A549 (cell line): ENCODE measurements around the gene TAF4B. TPM values are rescaled to one million over a fixed set of nuclear protein-coding genes. Genes with fewer than 3 reads are reported as not detected.

ENCODE experiments used
- ATAC-seq, 2 experiments: fragments of 200-7000 bp in 1 of 2; fragments of >200 bp in 1 of 2; cut with Nextera tagmentation in 1 of 2; cut with Tn5 transposase in 1 of 2; 3 replicates each; pipeline versions ENCODE4 v1.8.0 to v1.9.1; 2018 to 2020; ENCODE audit warnings: mild to moderate bottlenecking in 1 of 2, moderate library complexity in 1 of 2
- CTCF ChIA-PET: fragments of 300-600 bp; sonication (Branson Sonifier 250); formaldehyde crosslinking; extraction: SDS; loops from one replicate; lab custom pipeline; 2021; ENCODE audit warnings: antibody characterized with exemption, inconsistent platforms; lab: Yijun Ruan, JAX
- POLR2A ChIA-PET: fragments of 350-600 bp; formaldehyde crosslinking; extraction: SDS; loops from one replicate; lab custom pipeline; 2021; ENCODE audit warnings: antibody characterized with exemption, inconsistent platforms; lab: Yijun Ruan, JAX
- DNase-seq, 2 experiments: peaks; one replicate each; pipeline versions ENCODE4 v3.0.0 to v3.0.0-alpha.2; 2011 to 2016; ENCODE audit warnings: low read depth in 1 of 2, low spot score in 1 of 2
- FAIRE-seq: peaks from 2 replicates; lab custom pipeline; 2011; peaks lifted over from hg19 to GRCh38; lab: Jason Lieb, UNC
- H3K27ac ChIP-seq, 2 experiments: fragments of >200 bp; sonication (Bioruptor Twin); formaldehyde crosslinking; 3 replicates each; pipeline ENCODE4 v1.5.1; 2016 to 2017
- H3K4me1 ChIP-seq: fragments of >200 bp; sonication (Bioruptor Twin); formaldehyde crosslinking; 3 replicates; pipeline ENCODE4 v1.6.1; 2016
- H3K4me2 ChIP-seq: fragments of >200 bp; sonication (Bioruptor Twin); formaldehyde crosslinking; 3 replicates; pipeline ENCODE4 v1.6.1; 2016
- H3K4me3 ChIP-seq: fragments of >200 bp; sonication (Bioruptor Twin); formaldehyde crosslinking; 3 replicates; pipeline ENCODE4 v1.5.1; 2016
- H3K9me3 ChIP-seq: fragments of >200 bp; sonication (Bioruptor Twin); formaldehyde crosslinking; 3 replicates; pipeline ENCODE4 v1.6.1; 2016
- BHLHE40 ChIP-seq: IDR thresholded peaks from 2 replicates; pipeline ENCODE4 v1.6.1; 2012; ENCODE audit warnings: low read depth, low read length, inconsistent platforms
- CBX8 ChIP-seq: fragments of 200-600 bp; sonication (generic); IDR thresholded peaks from 2 replicates; pipeline ENCODE4 v1.6.1; 2016
- CEBPB ChIP-seq, 2 experiments: fragments of >200 bp in 1 of 2; sonication (Bioruptor Twin) in 1 of 2; formaldehyde crosslinking in 1 of 2; IDR thresholded peaks; 2 replicates each; pipeline ENCODE4 v1.6.1; 2012 to 2016
- CHD2 ChIP-seq: fragments of 150-350 bp; IDR thresholded peaks from 2 replicates; pipeline ENCODE4 v1.6.1; 2014; ENCODE audit warnings: low read length; ENCODE audit not compliant: partially characterized antibody
- E2F6 ChIP-seq: IDR thresholded peaks from 2 replicates; pipeline ENCODE4 v1.6.1; 2012; ENCODE audit warnings: low read depth, borderline replicate concordance
- ESRRA ChIP-seq: fragments of 150-350 bp; IDR thresholded peaks from 2 replicates; pipeline ENCODE4 v1.6.1; 2014; ENCODE audit warnings: mild to moderate bottlenecking, low read length, borderline replicate concordance
- FOSL2 ChIP-seq, 2 experiments: fragments of 450-650 bp in 1 of 2; fragments of >200 bp in 1 of 2; sonication (Bioruptor Twin) in 1 of 2; formaldehyde crosslinking; IDR thresholded peaks; 2 replicates each; pipeline versions ENCODE4 v1.5.0 to v1.6.1; 2016 to 2020; ENCODE audit warnings: mild to moderate bottlenecking in 1 of 2, moderate library complexity in 1 of 2
- FOXS1 ChIP-seq: fragments of 250-450 bp; sonication (Bioruptor Pico); IDR thresholded peaks from 2 replicates; pipeline ENCODE4 v1.5.0; 2020; ENCODE audit warnings: mild to moderate bottlenecking, moderate library complexity
- HDAC2 ChIP-seq: fragments of 200-600 bp; sonication (generic); IDR thresholded peaks from 2 replicates; pipeline ENCODE4 v1.6.1; 2016
- HOXB13 ChIP-seq: fragments of 250-450 bp; sonication (Bioruptor Pico); IDR thresholded peaks from 2 replicates; pipeline ENCODE4 v1.5.0; 2020; ENCODE audit warnings: low read depth, mild to moderate bottlenecking, moderate library complexity
- KDM1A ChIP-seq: fragments of 200-600 bp; sonication (generic); IDR thresholded peaks from 2 replicates; pipeline ENCODE4 v1.6.1; 2016; ENCODE audit warnings: low read depth, mild to moderate bottlenecking
- KDM5A ChIP-seq: fragments of 200-600 bp; sonication (generic); IDR thresholded peaks from 2 replicates; pipeline ENCODE4 v1.6.1; 2016; ENCODE audit warnings: antibody characterized with exemption, mild to moderate bottlenecking
- MYC ChIP-seq: IDR thresholded peaks from 2 replicates; pipeline ENCODE4 v1.6.1; 2012; ENCODE audit warnings: mild to moderate bottlenecking, inconsistent platforms, low read length, improper control_type of control experiment, borderline replicate concordance
- NFE2L2 ChIP-seq: fragments of 150-350 bp; conservative IDR thresholded peaks from 2 replicates; pipeline ENCODE4 v1.6.1; 2014; ENCODE audit warnings: low read length
- RARB ChIP-seq: fragments of 250-450 bp; sonication (Bioruptor Pico); IDR thresholded peaks from 2 replicates; pipeline ENCODE4 v1.8.0; 2021; ENCODE audit warnings: mild to moderate bottlenecking, moderate library complexity
- RNF2 ChIP-seq: fragments of 200-600 bp; sonication (generic); IDR thresholded peaks from 2 replicates; pipeline ENCODE4 v1.6.1; 2016; ENCODE audit warnings: low read depth, mild to moderate bottlenecking, antibody characterized with exemption, moderate library complexity, borderline replicate concordance
- SMC3 ChIP-seq: fragments of >200 bp; sonication (Bioruptor Twin); formaldehyde crosslinking; IDR thresholded peaks from 3 replicates; pipeline ENCODE4 v1.6.1; 2018; ENCODE audit warnings: inconsistent platforms
- SREBF2 ChIP-seq: fragments of 450-650 bp; IDR thresholded peaks from 2 replicates; pipeline ENCODE4 v1.6.1; 2014; ENCODE audit warnings: mild to moderate bottlenecking, moderate library complexity
- TP53 ChIP-seq: fragments of 250-450 bp; sonication (Bioruptor Pico); IDR thresholded peaks from 2 replicates; pipeline ENCODE4 v1.5.0; 2021; ENCODE audit warnings: mild to moderate bottlenecking, moderate library complexity
- USF2 ChIP-seq: fragments of 450-650 bp; IDR thresholded peaks from 2 replicates; pipeline ENCODE4 v1.6.1; 2014; ENCODE audit warnings: antibody characterized with exemption
- ZFP36 ChIP-seq: fragments of 450-650 bp; IDR thresholded peaks from 2 replicates; pipeline ENCODE4 v1.6.1; 2014; ENCODE audit warnings: borderline replicate concordance; ENCODE audit not compliant: partially characterized antibody
- ZNF302 ChIP-seq: fragments of 250-450 bp; sonication (Bioruptor Pico); IDR thresholded peaks from 2 replicates; pipeline ENCODE4 v1.9.0; 2021; ENCODE audit warnings: inconsistent platforms, mild to moderate bottlenecking, moderate library complexity
- ZSCAN20 ChIP-seq: fragments of 250-450 bp; sonication (Bioruptor Pico); IDR thresholded peaks from 2 replicates; pipeline ENCODE4 v1.8.0; 2022; ENCODE audit warnings: mild to moderate bottlenecking, moderate library complexity
- WGBS: methylation state at CpG from one replicate; pipeline ENCODE4 v1.1.6; 2017; ENCODE audit errors: missing lambda C conversion rate; 5-methylcytosine and 5-hydroxymethylcytosine counted together
- polyA plus RNA-seq, 4 experiments: library from polyadenylated mRNA; depleted of rRNA in 3 of 4; stranded (reverse); fragments of >200 nt; fragmentation: RNase III in 1 of 4; extraction: RNeasy Plus Mini Kit Qiagen cat#74134 plus additional on column Dnase treatment in 1 of 4; gene quantifications; 2 replicates in 3 of 4; 3 replicates in 1 of 4; pipeline ENCODE4 v1.2.3, GENCODE V29; 2011 to 2017
- TF ChIP-seq, protein P1 (sequence below): fragments of 250-450 bp; sonication (Bioruptor Pico); IDR thresholded peaks from 2 replicates; pipeline ENCODE4 v1.5.0; 2021; ENCODE audit warnings: mild to moderate bottlenecking, moderate library complexity, borderline replicate concordance
- TF ChIP-seq, protein P2 (sequence below): fragments of >200 bp; sonication (Bioruptor Twin); formaldehyde crosslinking; IDR thresholded peaks from 2 replicates; pipeline ENCODE4 v1.6.1; 2016
- TF ChIP-seq, protein P3 (sequence below): fragments of >200 bp; sonication (Bioruptor Twin); formaldehyde crosslinking; IDR thresholded peaks from 3 replicates; pipeline ENCODE4 v1.6.1; 2016
- TF ChIP-seq, protein P4 (sequence below): IDR thresholded peaks from 2 replicates; pipeline ENCODE4 v1.6.1; 2012

The TAF4B gene
- polyA plus RNA-seq, 2 of the 4 experiments (the other 2 are of a cell fraction) = 2.5 to 5.6 TPM

- ATAC-seq (no peak), FAIRE-seq (no peak), DNase-seq (no peak)
- H3K4me2 ChIP-seq = no peak overlapping the region
- no peak overlapping the region for H3K27ac ChIP-seq
- ChIA-PET CTCF (interaction anchor here (0.8 kb wide), 1 partner anchor 14 kb away, joined by 3 read pairs; no protein-coding TSS in a partner anchor), POLR2A (no interaction called here)
- 77% methylated on average over 9 of the region's 9 CpGs for WGBS
- H3K9me3 ChIP-seq = no peaks in the 10 kb centered on the region
- no peak overlapping the region for H3K4me3 ChIP-seq
- H3K4me1 ChIP-seq = no peaks in the 10 kb centered on the region
- no peak for TF ChIP-seq ZSCAN20 (CRISPR knock-in tag)
Observed at GRCh38 chr18:26419746-26420145, 193.5 kb downstream of the TAF4B start.

- H3K27ac ChIP-seq = no peak overlapping the region
- no peak overlapping the region for H3K4me3 ChIP-seq
- no peak for ATAC-seq
- TF ChIP-seq TP53 (CRISPR knock-in tag) (no peak), HDAC2 (no peak), FOXS1 (CRISPR knock-in tag) (no peak), USF2 (no peak), E2F6 (no peak), KDM5A (no peak), ESRRA (no peak), HOXB13 (CRISPR knock-in tag) (no peak), ZNF302 (CRISPR knock-in tag) (no peak), CHD2 (no peak), MYC (no peak), SMC3 (no peak), ZSCAN20 (CRISPR knock-in tag) (no peak)
- TF ChIP-seq, protein P1, sequence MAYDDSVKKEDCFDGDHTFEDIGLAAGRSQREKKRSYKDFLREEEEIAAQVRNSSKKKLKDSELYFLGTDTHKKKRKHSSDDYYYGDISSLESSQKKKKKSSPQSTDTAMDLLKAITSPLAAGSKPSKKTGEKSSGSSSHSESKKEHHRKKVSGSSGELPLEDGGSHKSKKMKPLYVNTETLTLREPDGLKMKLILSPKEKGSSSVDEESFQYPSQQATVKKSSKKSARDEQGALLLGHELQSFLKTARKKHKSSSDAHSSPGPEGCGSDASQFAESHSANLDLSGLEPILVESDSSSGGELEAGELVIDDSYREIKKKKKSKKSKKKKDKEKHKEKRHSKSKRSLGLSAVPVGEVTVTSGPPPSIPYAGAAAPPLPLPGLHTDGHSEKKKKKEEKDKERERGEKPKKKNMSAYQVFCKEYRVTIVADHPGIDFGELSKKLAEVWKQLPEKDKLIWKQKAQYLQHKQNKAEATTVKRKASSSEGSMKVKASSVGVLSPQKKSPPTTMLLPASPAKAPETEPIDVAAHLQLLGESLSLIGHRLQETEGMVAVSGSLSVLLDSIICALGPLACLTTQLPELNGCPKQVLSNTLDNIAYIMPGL (CRISPR knock-in tag) = no peak
- TF ChIP-seq, protein P2, sequence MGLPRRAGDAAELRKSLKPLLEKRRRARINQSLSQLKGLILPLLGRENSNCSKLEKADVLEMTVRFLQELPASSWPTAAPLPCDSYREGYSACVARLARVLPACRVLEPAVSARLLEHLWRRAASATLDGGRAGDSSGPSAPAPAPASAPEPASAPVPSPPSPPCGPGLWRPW = no peak
- H3K9me3 ChIP-seq = no peaks in the 10 kb centered on the region
- ChIA-PET CTCF (interaction anchor here (1.0 kb wide), 1 partner anchor 16 kb away, joined by 4 read pairs; no protein-coding TSS in a partner anchor), POLR2A (no interaction called here)
- no peak overlapping the region for H3K4me2 ChIP-seq
- FAIRE-seq = no peak
- no peaks in the 10 kb centered on the region for H3K4me1 ChIP-seq
- WGBS = 79% methylated on average over 4 of the region's 6 CpGs
- DNase-seq = no peak
Observed at GRCh38 chr18:26421503-26421902, 195.3 kb downstream of the TAF4B start.

GRCh38 chr18:26421931-26422330, 195.7 kb downstream of the TAF4B start:
- Histone ChIP-seq H3K4me2 (no peak overlapping the region), H3K4me1 (no peaks in the 10 kb centered on the region), H3K27ac (no peak overlapping the region), H3K9me3 (no peaks in the 10 kb centered on the region), H3K4me3 (no peak overlapping the region)
- TF ChIP-seq CEBPB (IDR thresholded peaks at IDR 0.05) (no peak), ZFP36 (no peak), RNF2 (no peak), SMC3 (no peak), USF2 (no peak), MYC (no peak), KDM1A (no peak), E2F6 (no peak), RARB (CRISPR knock-in tag) (no peak), BHLHE40 (no peak), CBX8 (no peak), ZNF302 (CRISPR knock-in tag) (no peak), SREBF2 (no peak), NFE2L2 (no peak), FOSL2 (IDR thresholded peaks at IDR 0.05) (no peak), FOSL2 (CRISPR knock-in tag; IDR thresholded peaks at IDR 0.05) (no peak)
- TF ChIP-seq, protein P3, sequence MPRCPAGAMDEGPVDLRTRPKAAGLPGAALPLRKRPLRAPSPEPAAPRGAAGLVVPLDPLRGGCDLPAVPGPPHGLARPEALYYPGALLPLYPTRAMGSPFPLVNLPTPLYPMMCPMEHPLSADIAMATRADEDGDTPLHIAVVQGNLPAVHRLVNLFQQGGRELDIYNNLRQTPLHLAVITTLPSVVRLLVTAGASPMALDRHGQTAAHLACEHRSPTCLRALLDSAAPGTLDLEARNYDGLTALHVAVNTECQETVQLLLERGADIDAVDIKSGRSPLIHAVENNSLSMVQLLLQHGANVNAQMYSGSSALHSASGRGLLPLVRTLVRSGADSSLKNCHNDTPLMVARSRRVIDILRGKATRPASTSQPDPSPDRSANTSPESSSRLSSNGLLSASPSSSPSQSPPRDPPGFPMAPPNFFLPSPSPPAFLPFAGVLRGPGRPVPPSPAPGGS = no peak
- TF ChIP-seq, protein P4, sequence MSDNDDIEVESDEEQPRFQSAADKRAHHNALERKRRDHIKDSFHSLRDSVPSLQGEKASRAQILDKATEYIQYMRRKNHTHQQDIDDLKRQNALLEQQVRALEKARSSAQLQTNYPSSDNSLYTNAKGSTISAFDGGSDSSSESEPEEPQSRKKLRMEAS = no peak
- ATAC-seq (no peak), DNase-seq (no peak), FAIRE-seq (no peak)
- ChIA-PET CTCF (interaction anchor here (1.0 kb wide), 1 partner anchor 16 kb away, joined by 4 read pairs; no protein-coding TSS in a partner anchor), POLR2A (no interaction called here)
- 85% methylated on average over 9 of the region's 9 CpGs for WGBS
